ENCODE measurements around the gene FBXO38.

The FBXO38 gene

DNA sequence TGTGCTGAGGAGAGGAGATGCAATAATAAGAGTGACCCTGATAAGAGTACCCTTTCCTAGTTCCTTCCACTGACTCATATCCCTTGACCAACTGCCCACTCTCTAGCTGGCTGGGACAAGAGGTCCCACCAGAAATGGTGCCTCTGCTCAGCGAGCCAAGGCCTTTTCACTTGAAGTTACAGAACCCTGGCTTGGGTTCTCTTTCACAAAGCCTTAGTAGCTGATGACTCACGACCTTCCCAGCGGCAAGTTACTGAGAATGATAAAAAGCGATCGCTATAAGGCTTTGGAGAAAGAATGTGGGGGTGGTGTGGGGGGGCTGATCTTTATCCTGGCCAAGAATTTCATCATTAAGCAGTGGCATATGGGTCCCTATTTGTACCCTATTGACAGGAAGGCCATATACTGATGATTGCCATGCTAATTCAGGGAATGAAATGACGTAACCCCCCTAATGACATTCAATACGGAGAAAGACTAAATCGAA lies 90.3 kb downstream of the FBXO38 start:
- no peak for DNase-seq (ENCODE audit: low read depth)

DNA sequence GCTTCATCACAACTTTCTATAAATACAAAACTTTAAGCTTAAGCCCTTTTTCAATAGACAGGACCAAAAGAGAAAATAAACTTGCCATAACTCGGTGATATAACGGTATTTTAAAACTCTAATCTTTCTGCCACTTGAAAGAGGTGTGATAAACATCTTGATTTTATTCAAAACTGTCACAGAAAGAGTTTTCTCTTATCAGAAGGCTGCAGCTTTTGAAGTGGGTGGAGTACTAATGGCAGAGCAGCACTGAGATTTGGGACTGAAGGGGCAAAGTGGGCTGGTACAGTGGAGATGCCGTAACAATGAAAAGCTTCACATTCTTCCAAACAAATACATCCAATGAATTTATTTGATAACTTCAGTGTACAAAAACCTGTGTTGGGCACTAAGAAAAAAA lies 92.5 kb downstream of the FBXO38 start:
- DNase-seq (ENCODE audit: low read depth) = no peak

DNA sequence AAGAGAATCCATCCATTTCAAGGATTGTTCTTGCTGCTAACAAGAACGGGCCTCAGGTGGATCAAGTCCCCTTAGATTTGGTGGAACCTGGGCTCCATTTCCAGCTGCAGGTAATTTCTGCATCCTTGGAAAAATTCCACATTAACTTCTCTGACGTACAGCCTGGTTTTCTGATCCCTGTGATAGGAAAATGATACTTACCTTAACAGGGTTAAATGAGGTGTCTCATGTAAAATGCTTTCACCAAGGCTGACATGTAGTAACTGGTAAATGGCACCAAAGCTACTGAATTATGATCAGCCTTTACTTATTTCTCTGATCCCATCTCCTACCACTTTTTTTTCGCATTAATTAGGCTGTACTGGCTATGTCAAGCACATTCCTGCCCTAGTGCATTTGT lies 93.7 kb downstream of the FBXO38 start:
- no peak for DNase-seq (ENCODE audit: low read depth)

DNA sequence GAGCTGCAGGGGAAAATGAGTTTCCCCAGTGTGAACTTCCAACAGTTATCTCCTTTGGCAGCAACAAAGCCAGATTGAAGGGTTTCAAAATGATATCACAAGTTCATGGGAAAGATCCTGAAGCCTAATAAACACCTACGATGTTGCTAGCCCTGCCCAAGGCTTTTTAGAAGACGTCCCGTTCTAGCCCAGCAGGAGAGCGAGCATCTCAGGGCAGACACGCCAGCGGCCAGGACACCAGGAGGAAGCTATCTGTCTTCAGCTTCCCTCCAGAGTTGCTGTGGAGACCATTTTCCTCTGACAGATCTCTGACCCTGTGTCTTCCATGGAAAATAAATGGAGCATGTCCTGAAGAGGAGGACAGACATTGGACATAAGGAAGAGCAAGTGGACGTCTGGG lies 98.4 kb downstream of the FBXO38 start:
- DNase-seq (ENCODE audit: low read depth) = no peak

DNA sequence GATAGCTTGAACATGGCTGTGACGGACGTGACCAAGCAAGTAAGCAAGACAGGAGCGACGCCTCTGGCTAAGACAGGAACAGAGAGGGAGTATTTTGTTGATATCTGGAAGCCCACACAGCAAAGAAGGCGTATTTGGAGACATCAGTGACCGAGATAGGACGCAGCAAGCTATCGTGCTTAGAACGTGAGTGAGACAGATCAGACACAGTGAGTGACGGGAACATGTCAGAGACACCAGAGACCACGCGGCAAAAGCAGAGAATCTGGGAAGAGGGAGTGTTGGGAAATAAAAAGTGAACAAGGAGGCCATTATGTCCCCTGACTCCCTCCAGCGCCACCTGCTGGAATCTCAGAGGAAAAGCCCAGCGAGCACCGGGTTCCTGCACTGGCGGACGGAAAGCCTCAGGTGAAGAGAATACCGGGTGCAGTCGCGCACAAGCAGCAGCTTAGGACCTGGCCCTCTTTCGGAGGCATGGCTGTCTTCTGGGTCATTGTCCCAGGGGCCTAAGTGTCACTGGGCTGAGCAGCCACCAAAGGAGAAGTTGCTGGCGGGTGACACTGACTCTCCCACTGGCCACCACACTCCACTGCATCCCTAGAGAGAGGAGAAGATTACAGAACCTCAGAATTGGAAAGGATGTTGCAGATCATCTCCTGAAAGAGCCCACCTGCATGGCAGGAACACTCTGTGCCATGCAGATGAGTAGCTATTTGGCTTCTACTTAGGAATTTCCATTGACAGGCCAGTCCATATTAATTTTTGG lies 99.1 kb downstream of the FBXO38 start:
- DNase-seq (ENCODE audit: low read depth) = no peak

DNA sequence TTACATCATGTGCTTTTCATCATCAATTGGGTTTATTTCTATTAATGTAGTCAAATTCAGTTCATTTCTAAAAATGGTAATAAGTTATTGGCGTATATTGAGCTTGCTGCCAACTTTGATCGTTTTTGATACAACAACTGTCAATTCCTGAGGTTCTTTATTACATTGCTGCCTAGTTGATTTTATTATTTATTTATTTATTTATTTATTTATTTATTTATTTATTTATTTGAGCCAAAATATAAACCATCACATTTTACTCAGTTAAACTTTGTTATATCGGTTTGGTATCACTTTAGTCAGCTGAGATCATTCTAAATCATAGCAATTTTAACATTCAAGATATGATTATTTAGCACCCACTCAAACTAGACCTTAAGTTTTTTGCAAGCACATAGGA lies 100.0 kb downstream of the FBXO38 start:
- DNase-seq (ENCODE audit: low read depth) = no peak

DNA sequence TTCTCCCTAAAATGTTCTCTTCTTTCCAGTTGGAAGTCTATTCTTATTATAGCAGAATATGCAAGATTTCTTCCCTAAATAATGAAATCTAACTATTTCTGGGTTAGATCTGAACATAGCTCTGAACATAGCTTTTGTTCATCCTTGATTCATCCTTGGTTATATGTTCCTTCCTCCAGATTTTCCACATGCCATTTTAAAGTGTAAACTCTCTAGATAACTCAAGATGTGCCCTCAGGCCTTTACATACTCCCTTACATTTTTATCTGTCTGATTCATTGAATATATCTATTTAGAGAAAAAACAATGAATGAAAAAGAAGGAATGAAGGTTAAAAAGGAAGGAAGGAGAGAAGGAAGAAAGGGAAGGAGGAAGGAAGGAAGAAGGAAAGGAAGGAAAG lies 100.9 kb downstream of the FBXO38 start:
- DNase-seq (ENCODE audit: low read depth) = no peak

DNA sequence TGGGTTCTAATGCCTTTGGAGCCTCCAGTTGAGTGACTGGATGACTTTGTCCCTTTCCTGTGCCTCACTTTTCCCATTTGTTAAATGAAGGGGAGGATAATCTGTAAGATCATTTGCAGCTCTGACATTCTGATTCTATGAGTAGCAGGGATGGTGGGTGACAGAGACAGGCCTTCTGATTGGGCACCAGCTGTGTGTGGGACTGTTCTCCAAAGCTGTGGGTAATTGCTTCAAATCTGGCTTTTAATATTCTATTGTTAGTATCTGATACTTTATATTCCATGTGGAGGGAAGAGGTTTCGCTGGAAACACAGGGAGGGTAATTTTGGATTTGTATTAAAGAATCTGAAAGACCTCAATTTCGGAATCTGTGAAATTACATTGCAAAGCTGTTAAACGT lies 102.7 kb downstream of the FBXO38 start:
- DNase-seq (ENCODE audit: low read depth) = no peak

DNA sequence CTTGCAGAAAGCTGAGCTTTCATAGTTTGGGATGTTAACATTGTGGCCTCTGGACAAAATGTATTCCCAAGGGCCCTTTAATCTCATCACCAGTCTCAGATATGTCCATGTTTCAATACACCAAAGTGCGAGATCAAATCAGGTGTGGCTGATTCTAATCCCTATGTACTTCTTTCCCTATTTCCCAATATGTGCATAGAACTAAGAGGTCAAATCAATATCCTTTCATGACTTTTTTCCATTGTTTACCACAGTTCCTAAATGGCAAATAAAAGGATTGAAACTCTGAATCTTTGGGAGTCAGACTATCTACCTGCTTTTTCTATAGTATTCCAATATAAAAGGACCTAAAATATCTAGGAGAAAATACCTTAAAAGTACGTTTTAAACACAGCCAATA lies 105.0 kb downstream of the FBXO38 start:
- no peak for DNase-seq (ENCODE audit: low read depth)

DNA sequence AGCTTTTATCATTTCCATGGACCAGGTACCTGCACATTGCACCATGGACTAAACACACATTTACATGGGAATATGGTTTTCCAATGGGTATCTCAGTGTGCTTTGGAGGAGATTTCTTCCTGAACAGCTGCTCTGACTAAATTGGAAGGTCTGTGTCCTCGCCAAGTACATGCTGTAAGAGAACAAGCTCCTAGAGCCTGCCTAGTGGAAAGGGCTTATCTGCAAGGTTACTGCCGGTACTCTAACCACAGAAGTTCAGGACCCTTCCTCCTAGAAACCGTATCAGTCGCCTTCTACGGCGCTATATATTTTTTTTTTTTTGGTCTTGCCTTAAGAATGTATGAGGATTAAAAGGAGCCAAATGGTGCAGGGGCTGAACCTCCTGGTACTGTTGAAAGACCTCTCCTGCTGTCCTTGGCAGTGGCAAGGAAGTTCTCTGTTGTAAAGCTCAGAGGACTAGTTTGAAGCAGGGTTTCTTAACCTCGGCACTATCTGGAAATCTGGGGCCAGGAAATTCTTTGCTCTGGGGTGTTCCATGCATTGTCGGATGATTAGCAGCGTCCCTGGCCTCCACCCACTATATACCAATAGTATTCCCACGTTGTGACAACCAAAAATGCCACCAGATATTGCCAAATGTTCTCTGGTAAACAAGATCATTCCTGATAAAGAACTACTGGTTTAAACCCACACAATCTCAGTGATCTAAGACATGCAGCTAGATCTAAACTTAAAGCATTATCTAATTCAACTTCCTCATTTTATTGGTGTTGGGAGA lies 107.4 kb downstream of the FBXO38 start:
- DNase-seq (ENCODE audit: low read depth) = no peak

DNA sequence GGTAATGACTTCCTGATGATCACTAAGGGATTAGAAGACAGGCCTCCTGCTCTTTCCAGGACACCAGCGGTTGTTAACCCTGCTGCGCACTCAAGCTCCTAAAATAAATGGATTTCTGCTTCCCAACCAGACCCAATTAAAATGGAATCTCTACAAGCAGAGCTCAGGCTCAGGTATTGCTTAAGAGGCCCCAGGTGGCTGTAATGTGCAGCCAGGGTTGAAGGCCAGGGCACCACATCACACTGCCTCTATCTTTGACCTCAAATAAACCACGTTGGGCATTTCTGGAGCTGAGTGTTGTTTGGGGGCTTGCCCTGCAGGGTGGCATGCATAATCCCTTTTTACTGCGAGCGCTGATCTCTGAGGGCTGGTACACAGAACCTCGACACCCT lies 108.0 kb downstream of the FBXO38 start:
- no peak for DNase-seq (ENCODE audit: low read depth)

DNA sequence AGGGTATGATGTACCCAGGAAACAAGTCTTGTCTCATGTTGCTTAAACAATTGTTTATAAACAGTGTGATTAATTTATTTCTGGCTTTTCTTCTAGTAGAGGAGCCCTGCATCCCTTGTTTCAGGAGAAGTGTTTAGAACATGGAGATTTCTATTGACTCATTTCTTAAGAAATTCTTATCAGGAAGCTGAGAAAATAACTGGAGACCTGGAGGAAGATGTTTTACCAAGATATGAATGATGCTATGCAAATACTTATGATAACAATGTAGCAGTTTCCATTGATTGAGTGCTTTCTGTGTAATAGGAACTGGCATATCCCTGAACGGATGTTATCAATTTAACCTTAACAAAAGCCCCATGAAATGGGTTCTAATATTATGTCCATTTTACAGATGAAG lies 108.6 kb downstream of the FBXO38 start:
- no peak for DNase-seq (ENCODE audit: low read depth)
